HL-60 (cell line): ENCODE measurements around the gene ACKR2.
A peak's percentile ranks its signal among the peaks of the same experiment; 100 is the strongest.

ENCODE experiments used
- GABPA ChIP-seq: IDR thresholded peaks from 2 replicates; pipeline ENCODE4 v1.6.1; 2012; ENCODE audit warnings: low read depth
- POLR2AphosphoS5 ChIP-seq: IDR thresholded peaks from 2 replicates; pipeline ENCODE4 v1.6.1; 2012; ENCODE audit warnings: low read depth
- REST ChIP-seq: IDR thresholded peaks from 2 replicates; pipeline ENCODE4 v1.6.1; 2012; ENCODE audit warnings: low read depth; ENCODE audit not compliant: insufficient replicate concordance
- SPI1 ChIP-seq: IDR thresholded peaks from 2 replicates; pipeline ENCODE4 v1.6.1; 2012; ENCODE audit warnings: low read depth, mild to moderate bottlenecking, borderline replicate concordance
- TF ChIP-seq, protein P1 (sequence below): IDR thresholded peaks from one replicate; pipeline ENCODE4 v1.5.1; 2011; ENCODE audit warnings: low read length, control low read depth, inconsistent platforms; ENCODE audit not compliant: insufficient read depth

- TF ChIP-seq, protein P1, sequence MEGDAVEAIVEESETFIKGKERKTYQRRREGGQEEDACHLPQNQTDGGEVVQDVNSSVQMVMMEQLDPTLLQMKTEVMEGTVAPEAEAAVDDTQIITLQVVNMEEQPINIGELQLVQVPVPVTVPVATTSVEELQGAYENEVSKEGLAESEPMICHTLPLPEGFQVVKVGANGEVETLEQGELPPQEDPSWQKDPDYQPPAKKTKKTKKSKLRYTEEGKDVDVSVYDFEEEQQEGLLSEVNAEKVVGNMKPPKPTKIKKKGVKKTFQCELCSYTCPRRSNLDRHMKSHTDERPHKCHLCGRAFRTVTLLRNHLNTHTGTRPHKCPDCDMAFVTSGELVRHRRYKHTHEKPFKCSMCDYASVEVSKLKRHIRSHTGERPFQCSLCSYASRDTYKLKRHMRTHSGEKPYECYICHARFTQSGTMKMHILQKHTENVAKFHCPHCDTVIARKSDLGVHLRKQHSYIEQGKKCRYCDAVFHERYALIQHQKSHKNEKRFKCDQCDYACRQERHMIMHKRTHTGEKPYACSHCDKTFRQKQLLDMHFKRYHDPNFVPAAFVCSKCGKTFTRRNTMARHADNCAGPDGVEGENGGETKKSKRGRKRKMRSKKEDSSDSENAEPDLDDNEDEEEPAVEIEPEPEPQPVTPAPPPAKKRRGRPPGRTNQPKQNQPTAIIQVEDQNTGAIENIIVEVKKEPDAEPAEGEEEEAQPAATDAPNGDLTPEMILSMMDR: peak; percentile 57
- TF ChIP-seq REST (no peak), POLR2AphosphoS5 (no peak), GABPA (no peak), SPI1 (no peak)
Observed at GRCh38 chr3:42839616-42840015, 30.4 kb downstream of the ACKR2 start.
